PC-3 (cell line): ENCODE measurements around the gene SRGAP1.

Source experiments
- CTCF ChIP-seq: fragments of 300-600 bp; sonication (generic); conservative IDR thresholded peaks from 2 replicates; pipeline ENCODE4 v1.5.1; 2017; ENCODE audit warnings: antibody characterized with exemption, low read depth, mild to moderate bottlenecking, low read length
- EZH2 ChIP-seq: fragments of 300-600 bp; sonication (generic); IDR thresholded peaks from one replicate; pipeline ENCODE4 v1.6.1; 2017; ENCODE audit warnings: antibody characterized with exemption, mild to moderate bottlenecking, low read length; ENCODE audit not compliant: unreplicated experiment
- EZH2phosphoT487 ChIP-seq: fragments of 300-600 bp; sonication (generic); IDR thresholded peaks from 2 replicates; pipeline ENCODE4 v1.6.1; 2018; ENCODE audit warnings: mild to moderate bottlenecking, antibody characterized with exemption, low read length, borderline replicate concordance

- TF ChIP-seq CTCF: no peak
- TF ChIP-seq EZH2: no peak
- no peak for TF ChIP-seq EZH2phosphoT487
Measured at GRCh38 chr12:64051057-64051456, 206.6 kb downstream of the SRGAP1 start.
